MM.1S (cell line): Measurements from ENCODE around the gene TPGS1.

ENCODE experiments used
- EZH2 ChIP-seq: fragments of 300-600 bp; sonication (generic); optimal IDR thresholded peaks from 2 replicates; pipeline ENCODE3; 2017; ENCODE audit warnings: low read depth, mild to moderate bottlenecking, antibody characterized with exemption, low read length, mixed read lengths
- EZH2phosphoT487 ChIP-seq: fragments of 300-600 bp; sonication (generic); IDR thresholded peaks from 2 replicates; pipeline ENCODE4 v1.6.1; 2018; ENCODE audit warnings: antibody characterized with exemption, low read length
- TF ChIP-seq, protein P1 (sequence below): fragments of 300-600 bp; sonication (generic); IDR thresholded peaks from 2 replicates; pipeline ENCODE4 v1.5.1; 2016; ENCODE audit warnings: antibody characterized with exemption, low read length, mixed read lengths

GRCh38 chr19:464208-464545 lies 43.1 kb upstream of the TPGS1 start:
- TF ChIP-seq, protein P1, sequence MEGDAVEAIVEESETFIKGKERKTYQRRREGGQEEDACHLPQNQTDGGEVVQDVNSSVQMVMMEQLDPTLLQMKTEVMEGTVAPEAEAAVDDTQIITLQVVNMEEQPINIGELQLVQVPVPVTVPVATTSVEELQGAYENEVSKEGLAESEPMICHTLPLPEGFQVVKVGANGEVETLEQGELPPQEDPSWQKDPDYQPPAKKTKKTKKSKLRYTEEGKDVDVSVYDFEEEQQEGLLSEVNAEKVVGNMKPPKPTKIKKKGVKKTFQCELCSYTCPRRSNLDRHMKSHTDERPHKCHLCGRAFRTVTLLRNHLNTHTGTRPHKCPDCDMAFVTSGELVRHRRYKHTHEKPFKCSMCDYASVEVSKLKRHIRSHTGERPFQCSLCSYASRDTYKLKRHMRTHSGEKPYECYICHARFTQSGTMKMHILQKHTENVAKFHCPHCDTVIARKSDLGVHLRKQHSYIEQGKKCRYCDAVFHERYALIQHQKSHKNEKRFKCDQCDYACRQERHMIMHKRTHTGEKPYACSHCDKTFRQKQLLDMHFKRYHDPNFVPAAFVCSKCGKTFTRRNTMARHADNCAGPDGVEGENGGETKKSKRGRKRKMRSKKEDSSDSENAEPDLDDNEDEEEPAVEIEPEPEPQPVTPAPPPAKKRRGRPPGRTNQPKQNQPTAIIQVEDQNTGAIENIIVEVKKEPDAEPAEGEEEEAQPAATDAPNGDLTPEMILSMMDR: no peak
- TF ChIP-seq EZH2 (no peak), EZH2phosphoT487 (no peak)
